Measurements from ENCODE around the gene CFDP1.

The CFDP1 gene

DNA sequence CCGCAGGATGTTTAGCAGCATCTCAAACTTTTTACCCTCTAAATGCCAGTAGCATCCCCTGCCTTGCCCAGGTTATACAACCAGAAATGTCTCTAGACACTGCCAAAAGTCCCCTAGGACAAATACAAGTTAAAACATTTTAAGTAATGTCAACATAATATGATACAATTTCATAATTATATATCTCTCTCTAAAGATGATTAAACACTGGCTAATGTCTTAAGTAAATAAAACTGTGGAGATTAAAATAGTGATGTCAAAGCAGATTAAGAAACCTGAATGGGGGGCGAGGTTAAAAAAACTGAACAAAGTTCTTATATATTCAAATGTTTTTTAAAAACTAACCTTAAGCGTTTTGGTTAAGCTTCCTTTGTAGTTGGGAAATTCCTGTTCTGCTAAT lies 62.1 kb downstream of the CFDP1 start:
- TF ChIP-seq, protein P1, sequence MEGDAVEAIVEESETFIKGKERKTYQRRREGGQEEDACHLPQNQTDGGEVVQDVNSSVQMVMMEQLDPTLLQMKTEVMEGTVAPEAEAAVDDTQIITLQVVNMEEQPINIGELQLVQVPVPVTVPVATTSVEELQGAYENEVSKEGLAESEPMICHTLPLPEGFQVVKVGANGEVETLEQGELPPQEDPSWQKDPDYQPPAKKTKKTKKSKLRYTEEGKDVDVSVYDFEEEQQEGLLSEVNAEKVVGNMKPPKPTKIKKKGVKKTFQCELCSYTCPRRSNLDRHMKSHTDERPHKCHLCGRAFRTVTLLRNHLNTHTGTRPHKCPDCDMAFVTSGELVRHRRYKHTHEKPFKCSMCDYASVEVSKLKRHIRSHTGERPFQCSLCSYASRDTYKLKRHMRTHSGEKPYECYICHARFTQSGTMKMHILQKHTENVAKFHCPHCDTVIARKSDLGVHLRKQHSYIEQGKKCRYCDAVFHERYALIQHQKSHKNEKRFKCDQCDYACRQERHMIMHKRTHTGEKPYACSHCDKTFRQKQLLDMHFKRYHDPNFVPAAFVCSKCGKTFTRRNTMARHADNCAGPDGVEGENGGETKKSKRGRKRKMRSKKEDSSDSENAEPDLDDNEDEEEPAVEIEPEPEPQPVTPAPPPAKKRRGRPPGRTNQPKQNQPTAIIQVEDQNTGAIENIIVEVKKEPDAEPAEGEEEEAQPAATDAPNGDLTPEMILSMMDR (IDR thresholded peaks at IDR 0.05; ENCODE audit: low read depth, low read length) = no peak
- H3K36me3 ChIP-seq = peaks cover 5% of the 10 kb centered on the region
- DNase-seq = no peak
- H3K4me3 ChIP-seq (ENCODE audit: low read depth, low read length) = no peak overlapping the region
- H3K27me3 ChIP-seq (ENCODE audit: insufficient read depth, low read depth, severe bottlenecking) = no peaks in the 10 kb centered on the region
- H3K27ac ChIP-seq = no peak overlapping the region
- no peaks in the 10 kb centered on the region for H3K9me3 ChIP-seq (ENCODE audit: severe bottlenecking)

DNA sequence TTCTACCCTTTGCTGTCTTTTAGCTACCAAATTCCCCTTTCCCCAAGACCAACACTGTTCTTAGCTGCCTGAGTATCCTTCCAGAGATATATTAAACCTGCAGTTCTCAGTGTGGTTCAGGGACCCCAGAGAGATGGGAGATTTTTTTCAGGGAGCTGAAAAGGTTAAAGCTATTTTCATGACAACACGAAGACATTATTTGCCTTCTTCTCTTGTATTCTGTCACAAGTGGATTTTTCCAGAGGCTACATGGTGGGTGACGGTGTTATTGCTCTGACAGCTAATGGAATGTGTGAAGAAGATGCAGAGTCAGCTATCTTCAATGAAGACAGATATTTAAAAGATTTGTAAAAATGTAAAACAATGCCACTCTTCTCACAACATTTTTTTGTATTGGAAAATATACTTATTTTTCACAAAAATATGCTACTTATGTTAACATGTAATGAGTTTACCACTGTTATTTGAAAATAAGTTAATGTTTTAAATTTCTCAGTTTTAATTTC lies 69.0 kb downstream of the CFDP1 start:
- Histone ChIP-seq H3K27me3 (ENCODE audit: insufficient read depth, low read depth, severe bottlenecking) (no peaks in the 10 kb centered on the region), H3K9me3 (ENCODE audit: severe bottlenecking) (no peaks in the 10 kb centered on the region), H3K4me3 (ENCODE audit: low read depth, low read length) (no peak overlapping the region), H3K36me3 (peaks cover 10% of the 10 kb centered on the region), H3K27ac (no peak overlapping the region)
- TF ChIP-seq, protein P1 (IDR thresholded peaks at IDR 0.05; ENCODE audit: low read depth, low read length) = no peak
- DNase-seq = no peak

DNA sequence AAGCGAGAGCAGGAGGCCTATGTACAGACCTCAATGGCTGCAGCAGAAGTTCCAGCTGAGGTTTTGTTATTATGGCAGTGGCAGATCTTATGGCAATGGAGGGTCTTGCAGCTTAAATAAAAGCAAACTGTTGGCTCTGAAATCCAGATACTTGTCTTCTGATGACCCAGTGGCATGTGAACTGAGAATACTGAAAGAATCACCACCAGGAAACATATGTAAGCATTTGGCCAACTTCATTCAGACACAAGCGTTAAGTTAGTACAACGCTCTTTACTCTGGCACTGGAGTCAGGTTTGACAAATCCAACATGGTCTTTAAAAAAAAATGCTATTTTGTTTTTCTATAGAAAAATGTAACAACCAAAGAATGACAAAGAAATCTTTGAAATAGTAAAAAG lies 70.5 kb downstream of the CFDP1 start:
- Histone ChIP-seq H3K9me3 (ENCODE audit: severe bottlenecking) (no peaks in the 10 kb centered on the region), H3K27me3 (ENCODE audit: insufficient read depth, low read depth, severe bottlenecking) (no peaks in the 10 kb centered on the region), H3K4me3 (ENCODE audit: low read depth, low read length) (no peak overlapping the region), H3K27ac (no peak overlapping the region), H3K36me3 (peaks cover 10% of the 10 kb centered on the region)
- TF ChIP-seq, protein P1 (IDR thresholded peaks at IDR 0.05; ENCODE audit: low read depth, low read length) = no peak
- DNase-seq = no peak

DNA sequence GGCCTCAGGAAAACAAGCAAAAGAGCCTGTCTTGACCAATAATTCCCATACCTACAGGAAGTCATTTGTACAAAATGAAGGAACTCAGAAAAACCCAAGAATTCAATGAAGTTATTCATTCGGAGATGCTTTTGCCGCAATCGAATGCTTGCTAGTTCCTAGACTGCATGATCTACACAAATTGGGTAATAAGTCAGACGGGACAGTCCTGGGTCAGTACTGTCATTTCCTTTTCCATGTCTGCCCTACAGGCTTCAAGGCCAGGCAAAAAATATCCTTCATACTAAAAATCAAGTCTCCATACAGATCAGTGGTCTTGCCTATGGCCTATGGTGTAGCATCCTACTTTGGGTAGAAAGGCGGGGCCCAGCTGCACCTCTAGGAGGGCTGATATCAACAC lies 71.4 kb downstream of the CFDP1 start:
- no peak for DNase-seq
- Histone ChIP-seq H3K36me3 (peaks cover 10% of the 10 kb centered on the region), H3K4me3 (ENCODE audit: low read depth, low read length) (no peak overlapping the region), H3K27me3 (ENCODE audit: insufficient read depth, low read depth, severe bottlenecking) (no peaks in the 10 kb centered on the region), H3K9me3 (ENCODE audit: severe bottlenecking) (no peaks in the 10 kb centered on the region), H3K27ac (no peak overlapping the region)
- TF ChIP-seq, protein P1 (IDR thresholded peaks at IDR 0.05; ENCODE audit: low read depth, low read length) = no peak

DNA sequence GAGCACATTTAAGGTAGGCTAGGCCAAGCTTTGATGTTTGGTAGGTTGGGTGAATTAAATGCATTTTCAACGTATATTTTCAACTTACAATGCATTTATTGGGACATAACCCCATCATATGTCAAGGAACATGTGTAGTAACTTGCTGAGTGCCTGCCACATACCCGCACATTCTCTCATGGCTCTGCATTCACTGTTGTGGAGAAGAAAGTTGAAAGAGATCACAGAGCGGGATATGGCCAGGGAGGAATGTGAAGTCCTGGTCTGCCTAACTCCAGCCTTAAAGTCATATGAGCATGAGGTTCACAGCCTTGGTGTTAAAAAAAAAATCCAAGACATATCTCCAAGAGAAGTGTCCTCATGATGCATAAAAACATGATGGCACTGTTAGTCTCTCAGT lies 79.1 kb downstream of the CFDP1 start:
- Histone ChIP-seq H3K4me3 (ENCODE audit: low read depth, low read length) (no peak overlapping the region), H3K36me3 (no peaks in the 10 kb centered on the region; the same call in none of the 2 replicates), H3K27me3 (ENCODE audit: insufficient read depth, low read depth, severe bottlenecking) (no peaks in the 10 kb centered on the region), H3K9me3 (ENCODE audit: severe bottlenecking) (no peaks in the 10 kb centered on the region), H3K27ac (no peak overlapping the region)
- DNase-seq = no peak
- TF ChIP-seq, protein P1 (IDR thresholded peaks at IDR 0.05; ENCODE audit: low read depth, low read length) = no peak

DNA sequence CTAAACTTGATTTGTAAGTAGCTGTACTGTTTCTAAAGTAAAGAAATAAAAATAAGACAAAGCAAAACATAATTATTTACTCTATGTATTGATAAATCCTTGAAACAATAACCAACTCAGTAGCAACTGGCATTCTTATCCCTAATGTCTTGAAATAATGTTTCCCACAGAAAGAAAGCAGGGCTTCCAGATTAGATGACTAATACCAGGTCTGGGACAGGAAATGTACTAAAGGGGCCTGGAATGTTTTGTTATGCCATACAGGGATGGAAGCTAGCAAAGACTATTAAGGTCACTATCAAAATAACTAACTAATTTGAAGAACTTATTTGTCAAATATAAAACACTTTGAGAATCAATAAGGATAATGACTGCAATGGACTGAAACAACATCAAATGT lies 82.1 kb downstream of the CFDP1 start:
- no peak for DNase-seq
- Histone ChIP-seq H3K4me3 (ENCODE audit: low read depth, low read length) (no peak overlapping the region), H3K27me3 (ENCODE audit: insufficient read depth, low read depth, severe bottlenecking) (no peaks in the 10 kb centered on the region), H3K27ac (no peak overlapping the region), H3K9me3 (ENCODE audit: severe bottlenecking) (no peaks in the 10 kb centered on the region), H3K36me3 (peaks cover under 1% of the 10 kb centered on the region)
- TF ChIP-seq, protein P1 (IDR thresholded peaks at IDR 0.05; ENCODE audit: low read depth, low read length) = no peak

All from WERI-Rb-1 (cell line).